NCI-H524 treated with DMSO at 0.1 percent for 48 hours (cell line): ENCODE measurements around the gene RASGEF1C.

Experiments
- DNase-seq: peaks from one replicate; lab custom pipeline; 2025; lab: John Stamatoyannopoulos, UW

The RASGEF1C gene

DNA sequence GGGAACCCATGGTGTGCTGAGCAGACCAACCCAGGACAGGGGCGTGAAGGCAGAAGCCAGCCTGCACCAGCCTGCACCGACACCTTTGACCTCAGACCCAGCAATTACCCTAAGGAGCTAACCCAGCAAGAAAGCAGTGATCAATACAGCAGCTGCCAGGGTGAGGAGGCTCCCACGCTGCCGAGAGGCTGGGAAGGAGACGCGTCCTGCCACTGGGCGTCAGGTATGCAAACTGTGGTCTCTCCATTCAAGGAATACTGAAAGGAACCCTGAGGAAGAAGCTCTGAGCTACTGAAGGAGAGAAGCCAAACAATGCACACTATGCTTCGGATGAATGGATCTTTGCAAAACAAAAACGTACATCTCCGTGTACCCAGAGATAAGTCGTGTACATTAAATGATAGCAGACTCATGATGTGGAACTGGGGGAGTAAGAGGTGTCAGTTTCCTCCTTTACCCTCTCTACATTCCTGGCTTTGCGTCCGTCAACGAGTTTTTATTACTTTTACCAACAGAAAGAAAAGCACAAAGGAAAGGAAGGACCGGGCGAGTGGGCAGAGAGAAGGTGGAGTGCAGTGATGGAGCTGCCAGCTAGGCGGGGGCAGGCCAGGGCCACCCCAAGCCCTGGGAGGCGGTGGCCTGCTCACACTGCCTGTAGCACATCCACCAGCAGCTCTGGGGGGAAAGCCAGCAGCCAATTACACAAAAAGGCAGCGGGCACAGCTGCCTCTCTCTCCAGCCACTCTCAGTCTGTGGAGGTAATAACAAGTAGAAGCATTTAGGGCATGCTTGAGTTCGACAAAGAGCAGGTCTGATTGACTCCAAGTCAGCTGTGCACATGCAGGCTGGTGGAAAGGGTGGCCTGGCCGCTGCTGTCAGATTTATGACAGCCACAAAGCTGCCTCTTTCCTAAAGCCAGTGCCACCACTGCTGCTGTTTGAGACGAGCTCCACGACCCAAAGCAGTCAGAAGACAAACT, 29.3 kb downstream of the RASGEF1C start:
- no peak for DNase-seq

DNA sequence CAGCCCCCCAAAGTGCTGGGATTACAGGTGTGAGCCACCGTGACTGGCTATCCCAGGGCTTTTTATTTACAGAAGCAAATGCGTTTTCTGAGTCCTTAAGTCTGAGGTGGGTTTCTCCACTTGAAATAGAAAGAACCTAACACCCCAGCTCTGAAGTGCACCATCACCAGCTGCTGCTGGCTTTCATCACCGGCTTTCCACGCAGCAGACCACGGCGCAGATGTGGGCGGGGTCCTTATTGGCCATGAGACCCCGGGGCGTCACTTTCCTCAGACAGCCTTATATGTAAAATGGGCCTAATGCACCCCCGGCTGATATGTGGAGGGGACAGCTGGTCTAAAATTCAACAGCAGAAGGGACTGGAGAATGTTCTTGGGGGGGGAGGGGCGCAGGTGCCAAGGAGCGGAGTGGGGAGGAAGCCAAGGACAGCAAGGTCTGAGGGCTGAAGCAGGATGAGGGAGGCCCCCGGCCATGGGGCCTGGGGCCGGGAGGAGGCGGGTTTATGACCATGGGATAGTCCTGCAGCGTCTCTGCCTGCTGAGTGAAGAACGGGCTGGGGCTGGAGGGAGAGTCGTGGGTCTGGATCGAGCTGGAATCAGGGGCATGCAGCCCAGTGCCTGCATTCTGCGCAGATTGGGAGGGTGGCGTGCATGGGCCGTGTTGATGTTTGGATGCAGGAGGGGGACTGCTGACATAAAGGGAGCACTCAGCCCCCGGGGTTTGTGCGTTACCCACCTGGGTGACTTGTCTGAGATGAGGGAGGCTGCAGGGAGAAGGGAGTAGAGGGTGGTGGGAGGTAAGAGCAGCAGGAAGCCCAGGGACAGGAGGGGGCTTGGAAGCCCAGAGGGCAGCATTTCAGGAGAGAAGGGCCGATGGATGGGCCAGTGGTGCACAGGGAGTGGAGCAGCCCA, 30.2 kb downstream of the RASGEF1C start:
- peak; percentile 40 for DNase-seq

DNA sequence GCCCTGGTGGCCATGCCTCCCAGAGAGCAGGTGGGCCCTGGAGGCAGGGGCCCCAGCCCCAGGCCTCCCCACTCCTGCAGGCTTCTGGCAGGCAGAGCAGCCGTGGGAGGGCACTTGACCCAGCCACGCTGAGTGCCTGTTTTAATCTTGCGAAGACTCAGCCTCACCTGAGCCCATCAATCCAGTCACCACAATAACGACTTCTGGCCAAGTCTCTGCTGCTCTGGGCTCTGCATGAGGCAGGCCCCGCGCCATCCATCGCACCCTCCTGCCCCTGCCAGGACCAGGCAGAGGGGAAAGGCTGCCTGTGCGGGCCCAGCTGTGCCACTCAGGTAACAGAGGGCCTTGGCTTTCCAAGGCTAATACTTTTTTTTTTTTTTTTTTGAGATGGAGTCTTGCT, 32.8 kb downstream of the RASGEF1C start:
- no peak for DNase-seq

DNA sequence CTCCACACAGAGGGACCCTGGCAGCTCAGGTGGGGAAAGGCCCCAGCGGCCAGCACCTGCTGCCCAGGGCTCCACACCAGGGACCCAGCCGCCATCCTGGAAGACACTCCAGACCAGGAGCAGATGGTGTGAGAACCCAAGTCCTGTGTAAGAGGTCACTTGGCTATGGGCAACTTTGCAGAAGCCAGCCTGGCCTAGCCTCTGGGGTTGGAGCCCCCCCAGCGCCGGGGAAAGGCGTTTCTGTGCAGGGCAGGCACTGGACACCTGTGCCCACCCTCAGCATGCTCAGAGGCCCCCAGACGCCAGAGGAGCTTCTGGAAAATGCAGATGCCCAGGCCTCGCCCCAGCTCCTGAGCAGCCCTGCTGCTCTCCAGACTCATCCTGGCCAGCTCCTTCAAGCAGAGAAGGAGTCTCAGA, 34.0 kb downstream of the RASGEF1C start:
- DNase-seq = no peak

DNA sequence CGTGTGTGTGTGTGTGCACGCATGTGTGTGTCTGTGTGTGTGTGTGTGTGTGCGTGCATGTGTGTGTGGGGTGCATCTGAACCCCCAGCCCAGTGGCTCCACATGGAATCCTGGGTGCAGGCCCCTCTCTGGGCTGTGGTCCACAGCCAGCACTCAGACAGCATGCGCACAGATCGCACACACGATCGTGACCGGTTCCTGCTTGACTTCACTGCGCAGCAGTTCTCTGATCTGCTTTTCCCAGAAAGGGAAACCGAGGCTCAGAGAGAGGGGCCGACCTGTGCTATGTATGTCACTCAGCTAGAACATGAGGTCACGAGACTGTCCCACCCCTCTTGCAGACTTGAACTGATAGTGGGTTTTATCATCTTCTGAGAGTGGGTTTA, 34.4 kb downstream of the RASGEF1C start:
- DNase-seq = no peak

DNA sequence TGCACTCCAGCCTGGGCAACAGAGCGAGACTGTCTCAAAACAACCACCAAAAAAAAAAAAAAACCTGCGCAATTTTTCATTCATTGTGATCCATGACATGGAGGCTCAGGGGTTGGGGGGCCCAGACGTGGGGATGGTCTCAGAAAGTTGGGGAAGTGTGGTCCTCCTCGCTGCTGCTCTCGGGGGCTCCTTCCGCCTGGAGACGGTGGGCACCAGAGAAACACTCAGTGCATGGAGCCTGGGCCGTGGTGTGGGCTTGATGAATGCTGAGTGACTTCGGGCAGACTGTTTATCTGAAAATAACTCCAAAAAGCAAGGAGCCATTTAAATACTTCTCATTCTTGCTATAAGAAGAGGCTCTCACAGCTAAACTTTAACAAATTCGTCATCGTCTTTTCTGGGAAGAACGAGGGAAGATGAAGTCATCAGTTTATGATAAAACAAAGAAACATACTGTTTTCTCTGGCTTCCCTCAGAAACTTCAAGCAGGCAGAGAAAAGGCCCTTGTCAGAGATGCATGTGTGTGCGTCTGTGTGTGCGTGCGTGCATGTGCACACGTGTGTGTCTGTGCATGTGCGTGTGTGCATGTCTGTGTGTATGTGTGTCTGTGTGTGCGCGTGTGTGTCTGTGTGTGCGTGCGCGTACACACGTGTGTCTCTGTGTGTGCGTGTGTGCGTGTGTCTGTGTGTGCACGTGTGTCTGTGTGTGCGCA, 35.0 kb downstream of the RASGEF1C start:
- DNase-seq = no peak

DNA sequence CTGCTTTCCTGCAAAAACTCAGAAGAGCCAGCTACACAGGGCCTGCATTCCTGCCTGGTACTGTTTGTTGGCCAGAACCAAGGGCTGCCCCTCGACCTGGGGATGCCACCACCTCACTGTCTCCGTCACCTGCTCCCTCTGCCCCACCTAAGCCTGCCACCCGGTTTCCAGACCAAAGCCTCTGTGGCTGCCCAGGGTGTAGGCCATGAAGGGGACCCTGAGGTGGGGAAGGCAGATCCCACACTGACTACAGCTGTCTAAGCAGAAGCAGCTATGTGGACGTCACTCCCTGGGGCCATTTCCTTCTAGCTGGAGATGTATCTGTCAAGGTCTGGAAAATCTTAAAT, 35.8 kb downstream of the RASGEF1C start:
- no peak for DNase-seq

DNA sequence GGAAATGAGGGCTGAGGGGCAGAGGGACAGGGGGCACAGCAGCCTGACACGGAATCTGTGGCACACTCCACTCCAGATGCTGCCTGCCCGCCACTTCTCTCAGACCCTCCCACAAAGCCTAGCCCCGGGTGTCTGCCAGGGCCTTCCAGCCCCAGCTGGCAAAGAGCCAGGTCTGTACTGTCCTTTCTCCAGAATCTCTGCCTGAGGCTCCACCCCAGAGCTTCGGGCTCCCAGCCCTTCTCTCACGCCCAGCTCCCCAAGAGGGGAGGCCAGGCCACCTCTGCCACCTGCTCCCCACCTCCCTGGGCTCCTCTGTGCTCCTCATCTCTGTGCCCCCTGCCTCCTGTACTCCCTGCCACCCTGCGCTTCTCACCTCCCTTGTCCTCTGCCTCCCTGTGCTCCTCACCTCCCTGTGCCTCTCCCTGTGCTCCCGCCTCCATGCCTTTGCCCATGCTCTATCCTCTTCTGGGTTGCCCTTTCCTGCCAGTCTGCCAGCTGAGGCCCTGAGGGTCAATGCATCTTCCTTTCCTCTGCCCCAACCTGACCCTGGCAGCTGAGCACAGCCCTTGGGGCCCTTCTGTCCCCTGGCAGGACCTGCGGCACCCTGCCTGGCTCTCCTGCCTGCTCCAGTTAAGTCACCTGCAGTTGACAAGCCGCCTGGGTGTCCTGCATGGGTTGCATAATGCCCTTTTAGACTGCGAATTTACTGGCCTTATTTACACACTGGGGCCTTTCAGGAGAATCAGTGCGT, 36.4 kb downstream of the RASGEF1C start:
- DNase-seq = no peak

DNA sequence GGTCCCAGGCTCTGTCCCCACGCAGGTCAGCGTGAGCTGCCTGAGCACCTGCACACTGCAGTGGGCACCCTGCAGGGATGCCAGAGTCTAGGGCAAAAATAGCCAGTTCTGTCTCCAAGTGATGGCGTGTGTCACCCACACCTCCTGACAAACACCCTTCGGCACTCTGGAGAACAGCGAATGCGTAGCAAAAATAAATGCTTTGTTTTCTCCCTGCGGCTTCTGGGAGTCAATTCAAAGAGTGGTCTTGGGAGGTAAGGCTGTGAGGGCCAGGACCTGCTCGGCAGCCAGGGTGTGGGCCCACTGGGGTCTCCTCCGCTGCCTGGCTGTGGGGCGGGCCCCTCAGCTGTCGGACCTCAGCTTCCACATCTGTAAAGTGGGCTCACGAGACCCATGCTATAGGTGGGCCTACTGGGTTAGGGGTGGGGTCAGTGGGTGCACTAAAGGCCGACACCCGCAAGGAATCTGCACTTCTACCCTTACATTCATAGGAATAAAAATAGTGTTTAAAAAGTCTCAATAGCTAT, 37.4 kb downstream of the RASGEF1C start:
- no peak for DNase-seq

DNA sequence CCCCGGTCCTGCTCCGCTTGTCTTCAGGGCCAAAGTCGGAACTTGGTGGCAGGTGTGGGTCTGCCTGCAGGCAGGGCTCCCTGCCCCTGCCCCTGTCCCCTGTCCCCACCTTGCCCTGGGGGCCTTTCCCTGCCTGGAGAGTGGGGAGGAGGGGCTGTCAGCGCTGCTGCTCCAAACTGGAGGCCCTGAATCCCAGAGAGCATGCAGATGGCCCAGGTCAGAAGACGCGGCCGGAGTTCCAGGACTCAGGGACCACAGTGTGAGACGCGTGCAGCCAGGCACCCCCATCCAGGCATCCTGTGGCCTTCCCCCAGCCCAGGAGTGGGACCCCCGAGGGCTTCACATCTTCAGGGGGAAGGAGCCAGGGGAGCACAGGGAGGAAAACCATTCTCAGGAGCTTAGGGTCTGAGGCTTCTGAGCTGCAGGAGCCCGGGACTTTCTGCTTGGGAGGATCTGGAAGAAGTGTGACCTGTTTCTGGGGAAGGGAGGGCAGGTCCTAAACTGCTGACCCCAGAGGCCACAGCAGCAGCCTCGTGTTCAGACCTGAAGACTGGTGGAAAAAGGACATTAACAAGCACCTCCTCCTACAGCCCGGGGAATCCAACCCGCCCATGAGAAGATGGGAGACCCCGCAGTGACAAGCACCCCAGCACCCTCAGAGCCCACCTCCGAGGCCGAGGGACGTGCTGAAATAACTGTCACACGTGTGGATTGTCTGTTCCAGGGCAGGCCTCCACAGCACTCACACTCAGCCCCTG, 38.0 kb downstream of the RASGEF1C start:
- DNase-seq = no peak

DNA sequence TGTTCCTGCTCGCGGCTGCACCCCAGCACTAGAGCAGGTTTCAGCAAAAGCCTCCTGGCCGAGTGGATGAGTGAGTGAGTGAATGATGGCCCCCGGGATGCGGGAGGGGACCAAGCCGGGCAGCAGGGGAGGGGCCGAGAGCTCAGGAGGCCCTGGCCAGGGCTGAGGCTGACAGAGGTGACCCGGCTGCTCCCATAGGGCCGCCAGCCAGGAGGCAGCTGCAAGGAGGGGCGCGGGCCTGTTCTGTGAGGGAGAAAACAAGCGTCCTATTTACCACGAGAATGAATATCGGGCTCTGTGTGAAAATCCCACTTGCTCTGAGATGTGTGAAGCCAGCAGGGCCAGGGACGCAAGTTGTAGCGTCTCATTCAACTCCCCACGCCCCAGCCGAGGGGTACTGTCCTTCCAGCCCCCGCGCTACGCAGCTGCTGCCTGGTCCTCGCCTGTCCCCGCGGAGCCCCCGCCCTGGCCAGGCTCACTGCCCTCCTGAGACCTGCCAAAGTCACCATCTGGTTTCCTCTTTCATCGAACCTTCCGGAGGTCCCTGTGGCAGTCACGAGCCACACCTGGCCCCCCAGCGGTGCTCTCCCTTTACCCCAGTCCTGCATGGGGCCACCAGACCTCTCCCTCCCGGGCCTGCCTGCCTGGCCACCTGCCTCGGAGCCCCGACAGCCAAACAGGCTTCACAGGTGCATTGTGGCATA, 38.8 kb downstream of the RASGEF1C start:
- DNase-seq = no peak

DNA sequence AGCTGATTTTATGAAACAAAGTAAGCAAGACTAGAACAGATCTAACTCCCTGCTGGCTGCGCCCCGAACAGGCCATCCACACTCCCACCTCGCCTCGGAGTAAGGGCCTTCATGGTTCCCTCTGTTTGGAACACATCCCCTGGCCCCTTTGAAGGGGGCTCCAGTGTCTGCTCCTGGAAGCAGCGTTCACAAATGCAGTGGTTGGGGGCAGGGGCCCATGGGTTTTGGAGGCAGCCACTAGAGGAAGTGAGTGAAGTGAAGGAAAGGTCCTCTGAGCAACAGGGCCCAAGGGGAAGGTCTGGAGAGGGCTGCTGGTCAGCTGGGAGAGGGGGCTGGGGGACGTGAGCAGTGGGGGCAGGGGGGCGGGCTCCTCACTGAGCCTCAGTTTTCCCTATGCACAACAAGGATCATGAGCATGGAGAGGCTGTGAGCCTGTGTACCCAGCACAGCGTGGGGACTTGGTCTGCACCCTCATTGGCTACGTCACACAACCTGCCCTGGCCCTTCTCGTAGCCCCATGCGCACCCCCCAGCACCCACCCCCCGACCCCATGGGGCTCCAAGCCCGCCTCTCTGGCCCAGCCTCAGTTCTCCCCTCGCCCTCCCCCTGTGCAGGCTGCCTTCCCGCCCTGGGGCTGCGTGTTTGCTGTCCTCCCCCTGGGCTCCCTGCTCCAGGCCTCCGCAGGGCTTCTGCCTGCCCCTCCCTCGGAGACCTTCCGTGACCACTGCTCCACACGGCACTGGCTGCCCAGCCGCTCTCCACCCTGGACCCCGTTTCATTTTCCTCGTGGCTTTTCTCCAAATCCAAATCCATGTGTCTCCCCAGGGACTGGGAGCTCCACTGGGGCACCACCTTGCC, 39.5 kb downstream of the RASGEF1C start:
- no peak for DNase-seq

DNA sequence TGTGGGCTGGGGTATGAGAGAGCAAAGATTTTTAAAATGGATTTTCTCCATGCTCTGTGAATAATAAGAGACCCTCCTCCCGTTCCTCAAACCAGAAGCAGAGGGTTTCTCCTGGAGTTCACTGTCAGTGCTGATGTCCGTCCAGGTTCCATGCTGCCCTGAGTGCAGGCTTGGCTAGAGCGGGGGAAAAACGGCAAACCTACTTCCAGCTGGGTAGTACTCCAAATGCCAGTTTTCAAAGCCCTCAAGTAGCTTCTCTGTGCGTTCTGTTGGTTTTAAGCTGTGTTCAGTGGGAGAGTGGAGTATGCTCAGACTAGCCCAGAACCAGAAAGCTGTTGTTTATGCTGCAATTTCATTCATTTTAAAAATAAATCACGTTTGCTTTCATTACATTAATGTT, 40.3 kb downstream of the RASGEF1C start:
- DNase-seq = no peak

DNA sequence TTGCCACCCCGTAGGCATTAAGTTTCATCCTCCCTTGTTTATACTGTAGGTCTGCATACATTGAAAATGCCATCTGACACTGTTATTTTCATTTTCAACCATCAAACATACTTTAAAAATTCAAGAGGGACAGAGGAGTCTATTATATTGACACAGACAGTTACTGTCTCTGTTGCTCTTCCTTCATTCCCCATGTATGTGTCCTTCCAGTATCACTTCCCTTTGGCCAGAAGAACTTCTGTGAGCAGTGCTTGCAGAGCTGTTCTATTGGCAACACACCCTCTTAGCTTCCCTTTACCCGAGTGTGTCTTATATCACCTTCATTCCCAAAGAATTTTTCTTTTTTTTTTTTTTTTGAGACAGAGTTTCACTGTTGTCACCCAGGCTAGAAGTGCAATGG, 42.8 kb downstream of the RASGEF1C start:
- no peak for DNase-seq

DNA sequence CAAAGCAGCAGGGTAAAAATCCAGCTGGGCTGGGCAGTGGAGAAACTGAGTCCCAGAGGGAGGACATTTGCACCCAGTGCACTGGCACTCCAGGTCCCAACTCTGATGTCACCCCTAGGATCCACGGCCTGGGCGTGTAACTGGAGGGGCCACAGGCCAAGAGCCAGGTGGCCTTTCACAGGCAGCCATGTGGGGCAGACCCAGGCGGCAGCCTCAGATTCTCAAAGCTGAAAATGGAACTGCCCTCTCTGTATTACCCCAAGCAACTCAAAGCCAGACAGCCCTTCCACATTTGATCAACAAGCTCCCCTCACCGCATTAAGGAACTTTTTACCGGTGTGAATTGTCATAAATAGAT, 46.7 kb downstream of the RASGEF1C start:
- DNase-seq = no peak

DNA sequence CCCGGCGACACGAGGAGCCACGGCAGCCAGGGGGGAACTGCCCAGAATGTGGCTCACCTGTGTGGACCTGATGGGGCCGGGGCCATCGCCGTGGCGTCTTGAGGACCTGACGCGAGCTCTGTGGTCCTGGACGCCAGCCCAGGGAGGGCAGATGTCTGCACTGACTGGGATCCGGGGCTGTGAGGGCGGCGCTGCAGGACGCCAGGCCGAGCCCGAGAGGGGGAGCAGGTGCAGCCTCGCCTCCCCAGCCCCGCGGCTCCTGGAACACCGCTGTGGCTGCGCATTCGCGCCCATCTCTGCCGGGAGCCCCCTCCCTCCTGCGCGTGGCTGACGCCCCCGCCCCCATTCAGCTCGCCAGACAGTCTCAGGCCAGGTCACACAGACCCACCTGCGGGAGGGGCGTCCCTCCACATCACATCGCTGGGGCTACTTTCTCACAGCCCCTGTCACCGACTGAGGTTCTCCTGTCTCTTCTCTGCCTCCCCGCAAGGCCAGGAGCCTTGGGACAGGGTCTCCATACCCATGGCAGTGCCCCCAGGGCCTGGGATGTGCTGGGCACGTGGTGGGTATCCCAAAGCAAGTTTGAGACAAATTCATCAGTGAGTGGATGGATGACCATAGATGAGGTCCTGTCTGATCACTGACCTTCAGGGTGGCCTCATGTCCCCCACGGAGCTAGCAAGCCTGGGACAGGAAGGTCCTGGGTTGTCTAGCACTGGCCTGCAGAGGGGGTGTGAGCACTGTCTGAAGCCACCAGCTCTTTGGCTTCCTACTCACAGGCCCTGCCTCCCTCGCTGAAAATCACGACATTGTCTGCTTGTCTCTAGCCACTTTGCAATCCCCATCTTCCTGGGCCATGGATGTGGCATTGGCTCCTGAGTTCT, 47.3 kb downstream of the RASGEF1C start:
- no peak for DNase-seq

DNA sequence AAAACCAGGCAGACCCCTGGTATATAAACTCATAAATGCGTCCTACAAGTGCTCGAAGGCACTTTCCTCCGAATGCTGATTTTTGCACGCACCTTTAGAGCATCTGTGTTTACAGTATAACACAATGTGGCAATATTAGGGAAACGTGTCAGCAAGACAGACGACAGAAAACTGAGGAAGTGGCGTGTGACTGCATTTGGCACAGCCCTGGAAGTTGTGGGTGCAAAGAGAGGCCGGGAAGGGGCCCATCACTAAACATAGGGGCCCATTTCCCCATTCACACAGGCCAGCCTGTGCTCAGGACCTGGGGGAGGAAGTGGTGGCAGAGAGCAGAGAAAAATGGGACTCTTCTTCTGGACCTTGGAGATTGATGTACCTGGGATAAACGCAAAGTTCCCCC, 48.2 kb downstream of the RASGEF1C start:
- DNase-seq = no peak

DNA sequence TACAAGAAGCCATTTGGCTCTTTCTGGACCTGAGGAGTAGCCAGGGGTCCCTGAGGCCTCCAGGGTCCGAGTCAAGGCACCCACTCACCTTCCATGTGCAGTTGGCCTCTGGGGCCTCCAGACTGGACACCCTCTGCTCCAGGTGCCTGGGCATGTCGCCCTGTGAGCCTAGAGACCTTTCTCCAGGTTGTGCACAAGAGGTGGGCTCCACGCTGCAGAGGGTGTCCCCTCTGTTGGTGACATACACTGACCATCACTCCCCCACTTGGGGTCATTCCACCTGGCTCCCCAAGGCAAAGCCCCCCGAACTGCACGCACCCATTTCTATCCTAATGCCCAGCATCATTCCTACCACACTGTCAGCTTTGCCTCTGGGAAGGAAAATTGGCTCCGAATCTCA, 48.8 kb downstream of the RASGEF1C start:
- DNase-seq = no peak
